Calu3 (cell line): ENCODE data around the gene GTF2IRD1. TPM values are rescaled to one million over a fixed set of nuclear protein-coding genes. Genes with fewer than 3 reads are reported as not detected.
"Not testable (repeated sequence)": the region's sequence is repeated elsewhere in the genome, so short reads cannot be mapped to it uniquely, and the experiment has no call there.

Experiments
- BruUV-seq: library from RNA; stranded (reverse); fragments of 400-500 nt; replicated peaks from 2 replicates; lab custom pipeline; 2021; lab: Mats Ljungman, UMichigan
- CTCF ChIA-PET: fragments of 300-600 bp; sonication (Branson Sonifier 250); formaldehyde crosslinking; loops from one replicate; lab custom pipeline; 2022; ENCODE audit warnings: antibody characterized with exemption; lab: Charles Lee
- DNase-seq: peaks from one replicate; pipeline ENCODE4 v3.0.0; 2022
- H3K27ac Mint-ChIP-seq: one replicate; pipeline ENCODE4 v1.8.0; 2022; ENCODE audit warnings: mixed read lengths; ENCODE audit not compliant: unreplicated experiment
- H3K27me3 Mint-ChIP-seq: one replicate; pipeline ENCODE4 v1.8.0; 2022; ENCODE audit warnings: mixed read lengths; ENCODE audit not compliant: unreplicated experiment
- H3K36me3 Mint-ChIP-seq: one replicate; pipeline ENCODE4 v1.8.0; 2022; ENCODE audit warnings: mild to moderate bottlenecking, moderate library complexity, mixed read lengths; ENCODE audit not compliant: insufficient read depth, unreplicated experiment
- H3K4me1 Mint-ChIP-seq: one replicate; pipeline ENCODE4 v1.8.0; 2022; ENCODE audit warnings: mild to moderate bottlenecking, low read depth, mixed read lengths; ENCODE audit not compliant: unreplicated experiment
- H3K4me3 Mint-ChIP-seq: one replicate; pipeline ENCODE4 v1.8.0; 2022; ENCODE audit warnings: mild to moderate bottlenecking, low read depth, moderate library complexity, mixed read lengths; ENCODE audit not compliant: unreplicated experiment
- H3K9me3 Mint-ChIP-seq: one replicate; pipeline ENCODE4 v1.8.0; 2022; ENCODE audit warnings: low read depth, mixed read lengths; ENCODE audit not compliant: unreplicated experiment
- CTCF ChIP-seq: fragments of 200-600 bp; IDR thresholded peaks from one replicate; pipeline ENCODE4 v1.8.0; 2022; ENCODE audit warnings: antibody characterized with exemption; ENCODE audit not compliant: unreplicated experiment
- intact Hi-C: fragments of 100-400 bp; cut with micrococcal nuclease; formaldehyde crosslinking; loops from one replicate; pipeline ENCODE4 v1.10.0; 2022; ENCODE audit not compliant: unreplicated experiment
- total RNA-seq: library from RNA; stranded (reverse); gene quantifications from 2 replicates; pipeline ENCODE4 v1.2.3, GENCODE V29; 2022

GTF2IRD1 gene
- total RNA-seq, 1 experiment from 2014 or later = 29.2 TPM

GRCh38 chr7:74495112-74496086 lies 41.7 kb downstream of the GTF2IRD1 start:
- no peak for TF ChIP-seq CTCF
- intact Hi-C loops = no loop called here
- no peak for DNase-seq
- H3K27ac Mint-ChIP-seq = no peak overlapping the region
- CTCF ChIA-PET = no interaction called here
- H3K27me3 Mint-ChIP-seq = no peaks in the 10 kb centered on the region
- H3K36me3 Mint-ChIP-seq = peaks cover 14% of the 10 kb centered on the region
- H3K4me3 Mint-ChIP-seq = no peak overlapping the region
- no TSS peak for BruUV-seq
- H3K4me1 Mint-ChIP-seq = no peaks in the 10 kb centered on the region
- peaks cover 2% of the 10 kb centered on the region for H3K9me3 Mint-ChIP-seq

GRCh38 chr7:74496272-74496671 lies 42.6 kb downstream of the GTF2IRD1 start:
- H3K27ac Mint-ChIP-seq = no peak overlapping the region
- CTCF ChIA-PET = no interaction called here
- no TSS peak for BruUV-seq
- peaks cover 14% of the 10 kb centered on the region for H3K36me3 Mint-ChIP-seq
- H3K4me3 Mint-ChIP-seq = no peak overlapping the region
- intact Hi-C loops = no loop called here
- H3K27me3 Mint-ChIP-seq = no peaks in the 10 kb centered on the region
- DNase-seq = no peak
- TF ChIP-seq CTCF = no peak
- H3K9me3 Mint-ChIP-seq = peaks cover 2% of the 10 kb centered on the region
- H3K4me1 Mint-ChIP-seq = no peaks in the 10 kb centered on the region

GRCh38 chr7:74496773-74497172 lies 43.1 kb downstream of the GTF2IRD1 start:
- H3K9me3 Mint-ChIP-seq, BruUV-seq, intact Hi-C loops, H3K4me3 Mint-ChIP-seq, DNase-seq, H3K27ac Mint-ChIP-seq, H3K4me1 Mint-ChIP-seq, CTCF ChIA-PET, H3K27me3 Mint-ChIP-seq: not testable (repeated sequence)
- peaks cover 14% of the 10 kb centered on the region for H3K36me3 Mint-ChIP-seq

GRCh38 chr7:74498354-74498753 lies 44.6 kb downstream of the GTF2IRD1 start:
- H3K27ac Mint-ChIP-seq = no peak overlapping the region
- CTCF ChIA-PET = no interaction called here
- intact Hi-C loops = no loop called here
- H3K4me3 Mint-ChIP-seq = no peak overlapping the region
- BruUV-seq = no TSS peak
- no peaks in the 10 kb centered on the region for H3K4me1 Mint-ChIP-seq
- no peaks in the 10 kb centered on the region for H3K27me3 Mint-ChIP-seq
- DNase-seq = no peak
- no peaks in the 10 kb centered on the region for H3K9me3 Mint-ChIP-seq
- H3K36me3 Mint-ChIP-seq = peaks cover 10% of the 10 kb centered on the region
- no peak for TF ChIP-seq CTCF
